ENCODE data around the gene CDC42SE2.
A peak's percentile ranks its signal among the peaks of the same experiment; 100 is the strongest.
"Not testable (repeated sequence)": the region's sequence is repeated elsewhere in the genome, so short reads cannot be mapped to it uniquely, and the experiment has no call there.

CDC42SE2 gene

GRCh38 chr5:131245948-131246347 is 17.9 kb upstream of the CDC42SE2 start:
- intact Hi-C loops (cut with DNase I): no loop called here
- no peak for DNase-seq

GRCh38 chr5:131246504-131246903 is 17.3 kb upstream of the CDC42SE2 start:
- intact Hi-C loops (cut with DNase I): no loop called here
- DNase-seq: no peak

GRCh38 chr5:131250751-131251475 is 12.9 kb upstream of the CDC42SE2 start:
- DNase-seq: no peak
- intact Hi-C loops (cut with DNase I): no loop called here

- intact Hi-C loops (cut with DNase I): no loop called here
- peak in 33 of 42 donors; percentile 14 to 76 (median 44) for DNase-seq
These were observed 11.1 kb upstream of the CDC42SE2 start for GRCh38 chr5:131252824-131253171.

- DNase-seq; intact Hi-C loops (cut with DNase I): not testable (repeated sequence)
These were observed 9.8 kb upstream of the CDC42SE2 start for GRCh38 chr5:131254025-131254424.

GRCh38 chr5:131254741-131255140 is 9.1 kb upstream of the CDC42SE2 start:
- no peak for DNase-seq
- intact Hi-C loops (cut with DNase I): no loop called here

GRCh38 chr5:131256507-131256823 is 7.4 kb upstream of the CDC42SE2 start:
- no peak for DNase-seq
- intact Hi-C loops (cut with DNase I): no loop called here

GRCh38 chr5:131258733-131259132 is 5.1 kb upstream of the CDC42SE2 start:
- intact Hi-C loops (cut with DNase I): no loop called here
- no peak for DNase-seq

- DNase-seq: no peak
- intact Hi-C loops (cut with DNase I): no loop called here
These were observed 4.5 kb upstream of the CDC42SE2 start for GRCh38 chr5:131259326-131259725.

GRCh38 chr5:131260895-131261294 is 3.0 kb upstream of the CDC42SE2 start:
- intact Hi-C loops (cut with DNase I): loop anchor here (10.0 kb wide), 1 partner anchor 134 kb away; no protein-coding TSS in a partner anchor
- DNase-seq: no peak

GRCh38 chr5:131261483-131261882 is 2.4 kb upstream of the CDC42SE2 start:
- intact Hi-C loops (cut with DNase I): loop anchor here (10.0 kb wide), 1 partner anchor 133 kb away; no protein-coding TSS in a partner anchor
- DNase-seq: peak in 1 of 42 donors; percentile 31

- intact Hi-C loops (cut with DNase I): loop anchor here (2.0 to 10.0 kb wide), 2 partner anchors 92 to 132 kb away; partner anchors contain the start of gene LYRM7
- peak in 1 of 42 donors; percentile 40 for DNase-seq
These were observed 806 bp upstream of the CDC42SE2 start for GRCh38 chr5:131262953-131263541.

- intact Hi-C loops (cut with DNase I): loop anchor here (10.0 kb wide), 1 partner anchor 130 kb away; no protein-coding TSS in a partner anchor
- peak in 36 of 42 donors; percentile 7 to 60 (median 37) for DNase-seq
These were observed 722 bp downstream of the CDC42SE2 start for GRCh38 chr5:131264451-131265099.

GRCh38 chr5:131265311-131265803 is 1.5 kb downstream of the CDC42SE2 start:
- intact Hi-C loops (cut with DNase I): loop anchor here (10.0 kb wide), 1 partner anchor 129 kb away; no protein-coding TSS in a partner anchor
- no peak for DNase-seq

- intact Hi-C loops (cut with DNase I): loop anchor here (10.0 kb wide), 1 partner anchor 128 kb away; no protein-coding TSS in a partner anchor
- no peak for DNase-seq
These were observed 2.7 kb downstream of the CDC42SE2 start for GRCh38 chr5:131266370-131267060.

GRCh38 chr5:131268758-131269370 is 5.0 kb downstream of the CDC42SE2 start:
- intact Hi-C loops (cut with DNase I): loop anchor here (10.0 kb wide), 1 partner anchor 126 kb away; no protein-coding TSS in a partner anchor
- DNase-seq: peak in 1 of 42 donors; percentile 17

- intact Hi-C loops (cut with DNase I): loop anchor here (5.0 kb wide), 1 partner anchor 114 kb away; no protein-coding TSS in a partner anchor
These were observed 7.0 kb downstream of the CDC42SE2 start for GRCh38 chr5:131270809-131271208.

GRCh38 chr5:131271888-131272287 is 8.0 kb downstream of the CDC42SE2 start:
- intact Hi-C loops (cut with DNase I): loop anchor here (5.0 kb wide), 1 partner anchor 115 kb away; no protein-coding TSS in a partner anchor
- DNase-seq: not testable (repeated sequence)

More at GRCh38 chr5:131270809-131271208, 7.0 kb downstream of the CDC42SE2 start:
- no peak for DNase-seq

All from head of caudate nucleus (tissue), 42 donors.